GM23248 (cell line): ENCODE measurements around the gene BOLL. TPM values are rescaled to one million over a fixed set of nuclear protein-coding genes. Genes with fewer than 3 reads are reported as not detected.
"Not testable (repeated sequence)": the region's sequence is repeated elsewhere in the genome, so short reads cannot be mapped to it uniquely, and the experiment has no call there.

Source experiments
- DNase-seq: peaks from one replicate; pipeline ENCODE4 v3.0.0-alpha.2; 2015
- H2AFZ ChIP-seq: fragments of 200-600 bp; sonication (generic); 2 replicates; pipeline ENCODE4 v1.6.1; 2016; ENCODE audit warnings: antibody characterized with exemption
- H3F3A ChIP-seq: fragments of 200-600 bp; sonication (generic); 2 replicates; pipeline ENCODE4 v1.6.1; 2016; ENCODE audit warnings: mild to moderate bottlenecking, antibody characterized with exemption, mixed run types; ENCODE audit not compliant: insufficient read depth
- H3K27ac ChIP-seq: fragments of 200-600 bp; sonication (generic); 2 replicates; pipeline ENCODE4 v1.5.1; 2016; ENCODE audit warnings: mild to moderate bottlenecking
- H3K27me3 ChIP-seq: fragments of 200-600 bp; sonication (generic); replicated peaks from 2 replicates; pipeline ENCODE4 v1.6.1; 2016; ENCODE audit warnings: mild to moderate bottlenecking; ENCODE audit not compliant: insufficient read depth
- H3K36me3 ChIP-seq: fragments of 200-600 bp; sonication (generic); 2 replicates; pipeline ENCODE4 v1.6.1; 2016; ENCODE audit warnings: low read depth, mild to moderate bottlenecking
- H3K4me1 ChIP-seq: fragments of 200-600 bp; sonication (generic); 2 replicates; pipeline ENCODE4 v1.6.1; 2016; ENCODE audit warnings: mild to moderate bottlenecking; ENCODE audit not compliant: insufficient read depth
- H3K4me2 ChIP-seq: fragments of 200-600 bp; sonication (generic); one replicate; pipeline ENCODE4 v1.6.1; 2016; ENCODE audit warnings: mild to moderate bottlenecking; ENCODE audit not compliant: unreplicated experiment
- H3K4me3 ChIP-seq: fragments of 200-600 bp; sonication (generic); 2 replicates; pipeline ENCODE4 v1.5.1; 2016; ENCODE audit warnings: mild to moderate bottlenecking
- H3K79me2 ChIP-seq: fragments of 200-600 bp; sonication (generic); 2 replicates; pipeline ENCODE4 v1.6.1; 2016; ENCODE audit warnings: mild to moderate bottlenecking; ENCODE audit not compliant: insufficient read depth
- H3K9ac ChIP-seq: fragments of 200-600 bp; sonication (generic); 2 replicates; pipeline ENCODE4 v1.6.1; 2016; ENCODE audit warnings: mild to moderate bottlenecking
- H3K9me2 ChIP-seq: fragments of 200-600 bp; sonication (generic); 2 replicates; pipeline ENCODE4 v1.6.1; 2016; ENCODE audit warnings: mixed run types, mild to moderate bottlenecking, moderate library complexity; ENCODE audit not compliant: insufficient read depth
- H3K9me3 ChIP-seq: fragments of 200-600 bp; sonication (generic); one replicate; pipeline ENCODE4 v1.6.1; 2017; ENCODE audit warnings: low read depth
- H4K20me1 ChIP-seq: fragments of 200-600 bp; sonication (generic); 2 replicates; pipeline ENCODE4 v1.6.0; 2016; ENCODE audit not compliant: insufficient read depth
- EZH2 ChIP-seq: fragments of 200-600 bp; sonication (generic); IDR thresholded peaks from 2 replicates; pipeline ENCODE4 v1.6.1; 2018; ENCODE audit warnings: antibody characterized with exemption, mild to moderate bottlenecking; ENCODE audit not compliant: insufficient read depth, poor library complexity, severe bottlenecking
- EZH2phosphoT487 ChIP-seq: fragments of 200-600 bp; sonication (generic); IDR thresholded peaks from 2 replicates; pipeline ENCODE4 v1.6.1; 2018; ENCODE audit warnings: antibody characterized with exemption, moderate library complexity, mild to moderate bottlenecking, low read depth; ENCODE audit not compliant: insufficient read depth
- WGBS, 2 experiments: methylation state at CpG; one replicate each; pipeline ENCODE4 v1.1.6; 2015 to 2017; ENCODE audit warnings: low lambda C conversion rate in 2 of 2, low coverage in 1 of 2; ENCODE audit errors: missing lambda C conversion rate in 2 of 2; 5-methylcytosine and 5-hydroxymethylcytosine counted together
- in situ Hi-C: fragments of 300-500 bp; cut with MboI; formaldehyde crosslinking; loops from 2 replicates; pipeline ENCODE4 v1.15.0; 2020
- polyA plus RNA-seq: library from polyadenylated mRNA; unstranded; fragments of >200 nt; fragmentation: Nextera tagmentation; extraction: Ambion mirVana; gene quantifications from 2 replicates; pipeline ENCODE4 v1.2.1, GENCODE V29; 2016
- total RNA-seq: library from RNA; depleted of rRNA; stranded (reverse); fragments of >200 nt; shearing (Covaris generic); gene quantifications from 2 replicates; pipeline ENCODE4 v1.2.3, GENCODE V29; 2014; rRNA removed

Gene BOLL, protein sequence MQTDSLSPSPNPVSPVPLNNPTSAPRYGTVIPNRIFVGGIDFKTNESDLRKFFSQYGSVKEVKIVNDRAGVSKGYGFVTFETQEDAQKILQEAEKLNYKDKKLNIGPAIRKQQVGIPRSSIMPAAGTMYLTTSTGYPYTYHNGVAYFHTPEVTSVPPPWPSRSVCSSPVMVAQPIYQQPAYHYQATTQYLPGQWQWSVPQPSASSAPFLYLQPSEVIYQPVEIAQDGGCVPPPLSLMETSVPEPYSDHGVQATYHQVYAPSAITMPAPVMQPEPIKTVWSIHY
- not detected in 2 replicates for total RNA-seq
- not detected in 2 replicates for polyA plus RNA-seq

DNA sequence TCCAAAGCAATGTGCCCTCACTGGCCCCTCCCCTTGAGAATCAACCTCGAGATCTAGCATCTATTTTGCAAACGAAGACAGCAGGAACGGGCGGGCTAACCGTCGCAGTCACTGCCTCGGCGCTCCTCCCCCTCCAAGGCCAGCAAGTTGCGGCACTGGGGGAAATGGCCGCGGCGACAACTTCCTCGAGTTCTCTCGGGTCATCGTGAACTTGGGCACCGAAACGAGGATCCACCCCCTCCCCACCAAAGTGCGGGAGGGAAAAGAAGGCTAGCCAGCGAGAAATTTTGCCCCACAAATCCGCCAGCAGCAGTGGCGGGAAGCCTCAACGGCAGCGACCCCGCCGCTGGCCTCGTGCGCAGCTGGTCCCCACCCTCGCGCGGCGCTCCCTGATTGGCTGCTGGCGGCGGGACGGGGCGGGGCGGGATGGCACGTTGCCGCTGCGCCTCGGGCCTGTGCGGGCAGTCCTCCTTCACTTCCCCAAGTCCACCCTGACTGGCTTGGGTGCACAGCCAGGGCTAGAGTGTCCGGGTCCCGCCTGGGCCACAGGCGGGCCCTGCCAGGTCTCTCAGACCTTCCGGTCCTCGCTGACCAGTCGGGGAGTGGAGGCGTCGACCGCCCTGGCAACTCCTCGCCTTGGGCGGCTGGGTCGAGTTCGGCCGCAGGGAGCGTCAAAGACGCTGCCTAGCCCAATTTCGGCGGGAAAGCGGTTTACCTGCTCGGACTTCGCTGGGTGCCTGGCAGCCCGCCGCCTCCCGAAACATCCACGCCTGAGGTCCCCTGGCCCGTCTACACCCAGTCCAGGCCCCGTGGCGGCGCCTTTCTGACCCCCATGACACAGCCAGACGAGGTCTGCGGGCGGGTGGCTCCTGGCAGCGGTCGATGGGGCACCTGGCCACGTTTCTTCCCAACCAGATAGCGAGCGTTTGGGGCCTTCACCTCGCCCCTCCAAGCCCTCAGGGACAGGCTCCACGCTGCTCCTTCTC, at the start of gene BOLL:
Gene BOLL, minus strand, starts transcription at position 364 of the 986 bp plus-strand sequence. CDS start 3,469 bp downstream, outside the sequence.
- 87 to 90% methylated on average over 37 to 80 of the region's 80 CpGs for WGBS, 2 experiments
- Histone ChIP-seq H2AFZ (peak within 1 kb of the TSS; percentile 50), H3F3A (no peaks in the 10 kb centered on the region), H3K4me1 (no peaks in the 10 kb centered on the region), H3K9ac (no peak within 1 kb of the TSS), H3K4me3 (peak within 1 kb of the TSS; percentile 48), H3K36me3 (no peaks in the 10 kb centered on the region), H3K79me2 (no peaks in the 10 kb centered on the region), H3K9me2 (no peaks in the 10 kb centered on the region), H3K27ac (no peak within 1 kb of the TSS), H3K4me2 (peak within 1 kb of the TSS; percentile 73), H4K20me1 (no peaks in the 10 kb centered on the region), H3K27me3 (0 out of 2 replicates have a peak, but pooled peaks cover 12% of the 10 kb centered on the region), H3K9me3 (no peaks in the 10 kb centered on the region)
- TF ChIP-seq EZH2 (no peak), EZH2phosphoT487 (no peak)
- in situ Hi-C loops, result no loop called here
- no peak for DNase-seq

DNA sequence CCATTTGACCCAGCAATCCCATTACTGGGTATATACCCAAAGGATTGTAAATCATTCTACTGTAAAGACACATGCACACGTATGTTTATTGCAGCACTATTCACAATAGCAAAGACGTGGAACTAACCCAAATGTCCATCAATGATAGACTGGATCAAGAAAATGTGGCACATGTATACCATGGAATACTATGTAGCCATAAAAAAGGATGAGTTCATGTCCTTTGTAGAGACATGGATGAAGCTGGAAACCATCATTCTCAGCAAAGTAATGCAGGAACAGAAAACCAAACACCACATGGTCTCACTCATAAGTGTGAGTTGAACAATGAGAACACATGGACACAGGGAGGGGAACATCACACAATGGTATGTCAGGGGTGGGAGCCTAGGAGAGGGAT, 49.7 kb upstream of the BOLL start:
- H3F3A ChIP-seq, result peaks cover 17% of the 10 kb centered on the region; the same call in 1 of the 2 replicates
- DNase-seq, H3K4me2 ChIP-seq, H3K9me3 ChIP-seq, H2AFZ ChIP-seq, H3K9me2 ChIP-seq, H3K27me3 ChIP-seq, H3K4me1 ChIP-seq, H4K20me1 ChIP-seq, H3K9ac ChIP-seq, H3K79me2 ChIP-seq, H3K4me3 ChIP-seq, in situ Hi-C loops, H3K36me3 ChIP-seq, H3K27ac ChIP-seq: not testable (repeated sequence)
- WGBS, 2 experiments, result 78 to 88% methylated on average over 2 of the region's 2 CpGs

DNA sequence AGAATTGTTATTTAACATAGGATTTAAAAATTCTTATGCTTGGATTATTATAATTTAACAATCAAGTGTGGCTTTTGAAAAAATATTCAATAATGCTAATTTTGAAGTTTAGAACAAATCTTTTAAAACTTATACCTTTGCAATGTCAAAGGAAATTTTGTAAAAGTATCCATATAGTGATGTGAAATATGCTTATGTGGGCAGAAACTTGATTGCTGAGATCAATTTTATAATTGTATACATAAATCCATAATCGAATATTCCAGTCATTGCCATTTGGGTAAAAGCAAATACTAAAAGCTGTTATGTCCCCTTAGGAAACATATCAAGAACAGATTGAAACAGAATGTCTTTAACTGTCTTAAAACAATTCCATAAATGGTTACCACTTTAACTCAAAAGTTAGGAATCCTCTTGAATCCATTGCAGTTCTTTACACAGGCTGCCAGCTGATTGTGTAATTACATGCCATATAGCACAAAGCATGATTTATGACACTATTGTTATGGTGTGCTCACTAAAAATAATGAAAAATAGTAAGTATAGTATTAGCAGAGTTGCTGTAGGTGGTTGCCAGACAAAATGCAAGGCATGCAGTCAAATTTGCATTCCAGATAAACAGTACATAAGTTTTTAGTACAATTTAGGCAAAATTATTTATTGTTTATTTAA, 43.5 kb upstream of the BOLL start:
- WGBS, 2 experiments, result 0 to 2% methylated on average over 1 of the region's 1 CpG
- no peak for TF ChIP-seq EZH2
- no peak for TF ChIP-seq EZH2phosphoT487

DNA sequence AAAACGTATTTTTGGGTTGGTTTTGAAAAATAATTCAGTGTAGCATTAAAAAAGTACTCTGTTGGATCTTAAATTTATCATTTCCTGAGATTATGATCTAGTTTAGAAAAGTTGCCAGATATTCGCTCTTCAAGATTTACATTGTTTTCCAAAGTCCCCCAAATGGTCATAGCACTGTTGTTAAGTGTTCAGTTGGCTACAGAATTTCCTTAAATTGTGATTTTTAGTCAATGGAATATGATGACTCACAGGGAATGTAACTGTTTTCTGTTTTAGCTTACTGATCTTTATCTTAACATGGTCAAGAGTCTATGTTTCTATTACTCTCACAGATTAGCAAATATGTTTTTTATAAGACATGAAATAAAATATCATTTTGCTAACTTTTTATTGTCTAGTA, 42.5 kb upstream of the BOLL start:
- Histone ChIP-seq H3K27me3 (no peaks in the 10 kb centered on the region), H4K20me1 (no peaks in the 10 kb centered on the region), H3K9me3 (no peaks in the 10 kb centered on the region), H3K4me3 (no peak overlapping the region), H3K9ac (no peak overlapping the region), H3K36me3 (no peaks in the 10 kb centered on the region), H3K27ac (no peak overlapping the region), H3K79me2 (no peaks in the 10 kb centered on the region), H2AFZ (no peak overlapping the region), H3K9me2 (no peaks in the 10 kb centered on the region), H3K4me2 (peak overlapping the region; percentile 36), H3F3A (no peaks in the 10 kb centered on the region; the same call in 1 of the 2 replicates), H3K4me1 (peaks cover 17% of the 10 kb centered on the region)
- 84 to 86% methylated on average over 2 of the region's 2 CpGs for WGBS, 2 experiments
- TF ChIP-seq EZH2phosphoT487 (no peak), EZH2 (no peak)
- in situ Hi-C loops, result no loop called here
- DNase-seq, result peak; percentile 66

More for the DNA sequence above, 43.5 kb upstream of the BOLL start:
- no peaks in the 10 kb centered on the region; the same call in 1 of the 2 replicates for H3F3A ChIP-seq
- H3K9me2 ChIP-seq, result no peaks in the 10 kb centered on the region
- H4K20me1 ChIP-seq, result no peaks in the 10 kb centered on the region
- no peak overlapping the region for H3K27ac ChIP-seq
- H3K4me2 ChIP-seq, result peak overlapping the region; percentile 36
- H3K4me3 ChIP-seq, result no peak overlapping the region
- H2AFZ ChIP-seq, result no peak overlapping the region
- in situ Hi-C loops, result no loop called here
- no peak overlapping the region for H3K9ac ChIP-seq
- no peaks in the 10 kb centered on the region for H3K36me3 ChIP-seq
- no peaks in the 10 kb centered on the region for H3K27me3 ChIP-seq
- DNase-seq, result peak; percentile 60
- peaks cover 17% of the 10 kb centered on the region for H3K4me1 ChIP-seq
- H3K79me2 ChIP-seq, result no peaks in the 10 kb centered on the region
- H3K9me3 ChIP-seq, result no peaks in the 10 kb centered on the region
